IMR-90 (cell line): ENCODE measurements around the gene TTF2.

Source experiments
- CTCF ChIP-seq: conservative IDR thresholded peaks from 2 replicates; pipeline ENCODE4 v1.5.1; 2012; ENCODE audit warnings: mild to moderate bottlenecking, low read depth, low read length, improper control_type of control experiment
- POLR2A ChIP-seq: IDR thresholded peaks from 2 replicates; pipeline ENCODE4 v1.6.1; 2012; ENCODE audit warnings: mild to moderate bottlenecking, low read depth, low read length
- SMC3 ChIP-seq: fragments of 150-350 bp; IDR thresholded peaks from 2 replicates; pipeline ENCODE4 v1.6.1; 2016; ENCODE audit warnings: low read depth, mild to moderate bottlenecking, antibody characterized with exemption, low read length, moderate library complexity

DNA sequence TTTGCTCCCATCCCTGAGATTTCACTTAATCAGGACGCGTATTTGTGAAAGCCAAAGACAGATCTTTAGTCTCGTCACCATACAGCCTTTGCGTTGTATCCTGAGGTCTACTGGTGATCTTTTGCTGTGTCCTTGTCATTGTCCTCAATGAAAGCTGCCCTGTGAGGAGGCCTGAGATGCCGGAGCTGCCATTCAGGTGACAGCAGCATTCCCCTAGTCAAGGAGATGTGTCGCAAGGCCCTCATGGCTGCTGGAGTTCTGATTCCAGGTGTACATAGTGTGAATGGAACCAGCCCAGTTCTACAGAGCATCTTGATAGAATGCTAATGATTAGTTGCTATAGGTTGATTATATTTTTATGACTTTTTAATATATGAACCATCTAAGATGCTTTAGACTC is 24.1 kb downstream of the TTF2 start:
- no peak for TF ChIP-seq CTCF
- no peak for TF ChIP-seq SMC3
- no peak for TF ChIP-seq POLR2A
